Fibroblast of gingiva (primary cell): ENCODE results near the gene MISFA.
"Not testable (repeated sequence)": the region's sequence is repeated elsewhere in the genome, so short reads cannot be mapped to it uniquely, and the experiment has no call there.

Source experiments
- DNase-seq: peaks from one replicate; pipeline ENCODE4 v3.0.0-alpha.2; 2011; ENCODE audit warnings: low read depth

MISFA gene

GRCh38 chr11:18617688-18618341, 18.2 kb downstream of the MISFA start:
- peak; percentile 6 for DNase-seq

- DNase-seq, result peak; percentile 23
Measured at GRCh38 chr11:18618342-18619025, 18.9 kb downstream of the MISFA start.

GRCh38 chr11:18623707-18624106, 24.1 kb downstream of the MISFA start:
- no peak for DNase-seq

- DNase-seq, result no peak
Measured at GRCh38 chr11:18624161-18624560, 24.6 kb downstream of the MISFA start.

GRCh38 chr11:18632841-18633240, 33.3 kb downstream of the MISFA start:
- DNase-seq, result no peak

- DNase-seq, result peak; percentile 72
Measured at GRCh38 chr11:18633256-18634139, 33.9 kb downstream of the MISFA start.

GRCh38 chr11:18634140-18635032, 34.8 kb downstream of the MISFA start, which contains the start of gene SPTY2D1:
Gene SPTY2D1, minus strand, starts transcription at chr11:18634342. Its CDS starts 85 bp downstream, at chr11:18634257.
- peak; percentile 99 for DNase-seq

GRCh38 chr11:18641677-18642076, 42.1 kb downstream of the MISFA start:
- no peak for DNase-seq

GRCh38 chr11:18643034-18643433, 43.4 kb downstream of the MISFA start:
- DNase-seq, result not testable (repeated sequence)

GRCh38 chr11:18650353-18650752, 50.8 kb downstream of the MISFA start:
- no peak for DNase-seq

GRCh38 chr11:18650859-18651557, 51.4 kb downstream of the MISFA start:
- DNase-seq, result peak; percentile 45
